SU-DHL-6 (cell line): ENCODE measurements around the gene SLC7A11.

Source experiments
- CTCF ChIP-seq: fragments of 200-600 bp; sonication (generic); IDR thresholded peaks from one replicate; pipeline ENCODE4 v1.5.1; 2017; ENCODE audit warnings: antibody characterized with exemption, mild to moderate bottlenecking, low read length, moderate library complexity; ENCODE audit not compliant: insufficient read depth, poor library complexity, severe bottlenecking
- EZH2phosphoT487 ChIP-seq: fragments of 200-600 bp; sonication (generic), shearing (Covaris generic); conservative IDR thresholded peaks from 2 replicates; pipeline ENCODE4 v1.6.1; 2018; ENCODE audit warnings: mild to moderate bottlenecking, antibody characterized with exemption, low read length, moderate library complexity, mixed read lengths

- TF ChIP-seq CTCF (no peak), EZH2phosphoT487 (no peak)
Observed at GRCh38 chr4:138189206-138189605, 52.9 kb downstream of the SLC7A11 start.
